Measurements from ENCODE around the gene TGIF2.
"Not testable (repeated sequence)": the region's sequence is repeated elsewhere in the genome, so short reads cannot be mapped to it uniquely, and the experiment has no call there.

TGIF2 gene

DNA sequence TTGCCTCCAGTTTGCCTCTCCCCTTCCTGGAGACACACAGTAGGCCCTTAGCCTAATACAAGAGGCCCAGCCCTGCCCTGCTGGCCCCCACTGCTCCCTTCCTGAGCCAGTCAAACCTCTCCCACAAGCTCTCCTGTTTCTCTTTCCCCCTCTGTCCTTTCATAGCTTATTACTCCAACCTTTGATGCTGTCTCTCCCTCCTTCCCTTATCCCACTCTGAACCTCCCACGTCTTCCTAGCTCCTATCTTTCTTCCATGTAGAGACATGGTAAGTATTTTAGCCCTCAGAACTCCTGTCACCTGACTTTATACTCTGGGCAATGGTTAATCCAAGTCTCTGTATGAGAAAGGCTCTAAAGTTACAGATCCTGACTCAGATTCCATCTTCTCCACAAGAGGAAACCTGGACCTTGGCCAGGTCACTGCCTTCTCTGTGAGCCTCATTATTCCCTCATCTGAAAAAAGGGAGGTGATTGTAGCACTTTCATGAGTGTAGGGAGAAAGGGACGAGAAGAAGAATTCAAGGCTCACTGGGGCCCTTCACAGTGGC lies 6.7 kb downstream of the TGIF2 start:
- DNase-seq: no peak

DNA sequence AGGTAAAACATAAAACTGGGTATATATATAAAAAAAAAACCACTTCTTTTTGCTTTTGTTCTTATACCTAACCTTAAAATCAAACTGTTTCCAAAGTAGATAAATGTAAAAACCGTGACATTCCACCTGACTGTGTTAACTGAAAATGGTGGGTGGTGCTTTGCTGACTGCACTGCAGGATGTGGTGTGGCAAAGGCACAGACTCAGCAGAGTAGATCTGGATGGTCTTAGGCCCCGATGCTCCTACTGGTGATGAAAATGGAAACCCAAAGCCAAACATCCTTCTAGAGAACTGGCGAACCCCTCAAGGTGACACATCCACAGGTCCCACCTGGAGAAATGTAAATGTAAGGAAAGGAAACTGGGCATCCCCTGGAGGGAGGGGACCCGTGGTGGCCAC lies 8.9 kb downstream of the TGIF2 start:
- DNase-seq: no peak

DNA sequence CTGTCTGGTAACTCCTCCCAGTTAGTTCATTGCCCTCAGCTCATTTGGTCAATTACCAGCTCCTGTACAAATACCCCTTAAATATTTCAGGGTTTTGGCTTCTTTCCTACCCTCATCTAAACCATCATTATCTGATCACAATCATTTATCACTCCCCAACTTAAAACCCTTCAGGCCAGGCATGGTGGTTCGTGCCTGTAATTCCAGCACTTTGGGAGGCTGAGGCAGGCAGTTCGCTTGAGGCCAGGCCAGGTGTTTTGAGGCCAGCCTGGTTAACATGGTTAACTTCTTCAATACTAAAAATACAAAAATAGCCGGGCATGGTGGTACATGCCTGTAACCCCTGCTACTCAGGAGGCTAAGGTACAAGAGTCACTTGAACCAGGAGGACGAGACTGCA lies 9.4 kb downstream of the TGIF2 start:
- no peak for DNase-seq

DNA sequence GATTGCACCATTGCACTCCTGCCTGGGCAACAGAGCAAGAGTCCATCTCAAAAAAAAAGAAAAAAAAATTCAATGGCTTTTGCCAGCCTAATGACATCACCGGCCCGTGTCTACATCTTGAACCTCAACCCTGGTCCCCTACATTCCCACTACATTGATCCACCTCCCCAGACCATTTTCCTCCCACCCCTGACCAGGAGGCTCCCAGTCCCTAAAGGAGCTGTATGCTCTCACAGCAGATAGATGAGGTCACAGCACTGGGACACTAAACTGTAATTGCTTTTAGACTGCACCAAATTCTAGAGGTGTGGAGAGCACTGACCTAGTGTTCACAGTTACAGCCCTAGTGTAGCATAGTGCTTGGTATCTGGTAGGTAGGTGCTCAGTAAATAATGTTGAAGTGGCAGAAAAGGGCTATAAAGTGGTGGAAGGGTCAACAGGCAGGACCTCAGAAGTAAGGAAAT lies 10.7 kb downstream of the TGIF2 start:
- no peak for DNase-seq

DNA sequence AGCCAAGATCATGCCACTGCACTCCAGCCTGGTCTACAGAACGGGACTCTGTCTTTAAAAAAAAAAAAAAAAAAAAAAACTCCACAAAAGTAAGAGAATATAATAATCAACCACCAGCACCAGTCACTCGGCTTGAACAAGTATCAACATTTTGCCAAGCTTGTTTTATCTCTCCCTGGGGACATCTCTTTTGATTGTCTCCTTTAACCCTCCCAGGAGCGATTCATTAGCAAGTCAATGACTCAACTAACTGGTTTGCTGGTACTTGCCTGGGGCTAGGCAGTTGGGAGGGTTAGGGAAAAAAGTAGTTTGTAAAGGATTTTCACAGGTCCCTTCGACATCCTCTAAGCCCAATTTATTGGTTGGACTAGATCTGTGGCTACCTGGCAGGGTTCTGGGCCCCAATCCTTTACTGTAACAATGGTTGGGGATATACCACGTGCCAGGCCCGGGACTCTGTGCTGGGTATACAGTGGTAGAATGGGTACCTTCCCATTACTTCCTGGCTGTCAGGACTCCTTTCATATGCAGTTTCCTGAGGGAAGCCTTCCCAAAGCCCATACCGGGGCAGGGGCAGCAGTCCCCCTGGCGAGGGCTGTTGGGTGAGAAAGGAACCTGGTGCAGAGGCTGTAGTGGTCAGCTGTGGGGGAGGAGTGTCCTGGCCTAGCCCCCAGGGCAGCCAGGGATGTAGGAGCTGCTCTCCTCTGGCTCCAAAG lies 12.2 kb downstream of the TGIF2 start:
- no peak for DNase-seq

- DNase-seq: no peak
These were observed 14.1 kb downstream of the TGIF2 start for GRCh38 chr20:36587388-36588070.

DNA sequence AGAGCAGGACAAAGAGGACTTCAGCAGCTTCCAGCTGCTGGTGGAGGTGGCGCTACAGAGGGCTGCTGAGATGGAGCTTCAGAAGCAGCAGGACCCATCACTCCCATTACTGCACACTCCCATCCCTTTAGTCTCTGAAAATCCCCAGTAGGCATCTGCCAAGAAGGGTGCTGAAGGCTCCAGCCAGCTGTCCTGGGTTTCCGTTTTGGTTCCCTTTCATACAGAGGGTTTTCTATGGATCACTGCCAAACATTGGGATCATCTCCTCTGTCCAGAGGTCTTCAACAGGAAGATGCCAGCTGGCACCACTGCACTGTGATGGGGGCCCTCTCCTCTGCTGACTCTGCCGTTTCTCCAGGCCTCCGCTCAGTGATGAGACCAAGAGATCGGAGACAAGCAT lies 17.9 kb downstream of the TGIF2 start:
- DNase-seq: no peak

- peak; percentile 49 for DNase-seq
These were observed 18.7 kb downstream of the TGIF2 start for GRCh38 chr20:36591854-36592641.

DNA sequence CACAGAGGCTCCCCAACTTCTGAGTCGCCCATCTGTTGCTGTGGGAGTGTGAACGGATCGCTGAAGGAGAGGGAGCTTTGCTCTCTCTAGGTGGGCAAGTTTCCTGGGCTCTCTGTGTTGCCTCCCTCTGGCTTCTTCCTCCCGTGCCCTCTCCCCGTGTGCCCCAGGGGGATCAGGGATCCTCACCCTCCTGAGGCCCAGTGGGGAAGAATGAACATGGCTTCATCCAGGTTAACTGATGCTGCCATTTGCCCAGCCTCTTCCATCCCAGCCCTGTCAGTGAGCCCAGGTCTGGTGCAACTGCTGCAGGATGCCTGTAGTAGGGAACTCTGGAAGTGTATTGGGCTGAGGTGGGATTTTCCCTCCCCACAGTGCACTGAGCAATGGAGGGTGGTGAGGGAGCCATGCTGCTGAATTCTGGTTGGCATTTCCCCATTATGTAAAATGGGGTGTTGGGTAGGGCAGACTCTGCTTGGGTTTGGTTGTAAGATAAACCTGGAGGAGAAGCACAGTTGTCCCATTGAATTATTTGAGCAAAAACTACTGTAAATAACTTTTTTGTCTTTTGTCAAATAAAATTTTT lies 20.0 kb downstream of the TGIF2 start:
- DNase-seq: no peak

- no peak for DNase-seq
These were observed 26.5 kb downstream of the TGIF2 start for GRCh38 chr20:36599912-36600345.

DNA sequence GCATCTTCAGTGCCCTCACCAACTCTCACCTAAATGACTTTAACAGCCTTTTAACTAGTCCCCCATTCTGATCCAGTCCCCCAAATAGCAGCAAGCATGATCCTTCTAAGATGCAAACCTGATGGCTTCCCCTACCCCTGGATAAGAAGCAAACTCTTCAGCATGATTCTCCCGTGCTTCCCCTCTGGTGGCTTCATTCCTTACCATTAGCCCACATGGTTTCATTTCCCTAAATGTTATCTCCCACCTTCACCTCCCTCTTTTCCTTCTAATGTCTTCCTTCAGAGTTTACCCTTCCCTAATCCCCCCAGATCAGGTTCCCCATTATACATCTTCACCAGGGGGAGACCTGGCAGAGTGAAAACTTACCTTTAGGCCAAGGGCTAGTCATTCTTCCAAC lies 28.1 kb downstream of the TGIF2 start:
- DNase-seq: no peak

DNA sequence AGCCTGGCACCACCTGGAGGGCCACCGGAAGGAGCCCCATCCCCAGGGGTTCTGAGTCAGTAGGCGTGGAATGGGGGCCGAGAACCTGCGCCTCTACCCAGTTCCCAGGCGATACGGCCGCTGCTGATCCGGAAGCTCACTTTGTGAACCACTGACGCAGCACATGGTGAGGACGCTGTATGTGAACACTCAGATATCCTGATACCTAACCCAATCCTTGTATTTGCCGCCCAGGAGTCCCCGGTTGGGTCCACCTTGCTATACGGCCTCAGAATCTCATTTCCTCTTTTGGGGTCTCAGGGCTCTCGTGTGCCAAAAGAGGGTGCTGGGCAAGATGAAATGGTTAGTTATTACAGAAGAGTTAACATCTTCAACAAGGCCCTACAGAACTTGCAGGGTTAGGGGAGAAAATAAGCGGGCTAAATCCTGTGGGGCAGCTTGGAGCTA lies 31.6 kb downstream of the TGIF2 start:
- DNase-seq: peak; percentile 40

DNA sequence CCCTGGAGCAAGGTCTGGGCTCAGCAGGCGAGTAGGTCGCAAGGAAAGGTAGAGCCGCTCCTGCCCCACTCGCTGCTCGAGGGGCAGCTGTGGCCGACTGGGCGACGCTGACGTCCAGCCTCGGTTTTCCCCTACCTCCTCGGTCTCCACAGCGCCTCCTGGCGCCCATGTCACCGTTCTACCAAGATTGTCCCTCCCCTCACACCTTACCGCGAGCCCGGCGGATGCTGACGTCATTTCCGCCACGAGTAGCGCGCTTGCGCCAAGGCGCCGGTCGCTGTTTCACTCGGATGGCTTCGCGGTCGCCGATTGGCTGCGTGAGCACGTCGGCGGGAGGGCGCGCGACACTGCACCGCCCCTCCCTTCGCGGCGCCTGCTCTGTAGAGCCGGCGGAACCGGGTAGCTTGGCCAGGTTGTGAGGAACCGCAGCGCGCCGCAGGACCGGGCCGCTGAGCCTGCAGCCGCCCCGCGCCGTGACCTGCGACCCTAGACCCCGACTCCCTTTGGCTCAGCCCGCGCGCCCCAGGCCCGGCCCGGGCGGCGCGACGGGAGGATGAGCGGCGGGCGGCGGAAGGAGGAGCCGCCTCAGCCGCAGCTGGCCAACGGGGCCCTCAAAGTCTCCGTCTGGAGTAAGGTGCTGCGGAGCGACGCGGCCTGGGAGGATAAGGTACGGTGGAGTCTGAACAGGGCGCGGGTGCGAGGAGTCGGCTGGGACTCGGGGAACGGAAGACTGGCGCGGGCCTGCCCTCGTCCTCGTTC lies 32.2 kb downstream of the TGIF2 start, which contains the start of gene RAB5IF:
Gene RAB5IF, plus strand, starts transcription at position 381 of the 759 bp plus-strand sequence. Its CDS starts 173 bp downstream, at position 554.
- peak; percentile 98 for DNase-seq

DNA sequence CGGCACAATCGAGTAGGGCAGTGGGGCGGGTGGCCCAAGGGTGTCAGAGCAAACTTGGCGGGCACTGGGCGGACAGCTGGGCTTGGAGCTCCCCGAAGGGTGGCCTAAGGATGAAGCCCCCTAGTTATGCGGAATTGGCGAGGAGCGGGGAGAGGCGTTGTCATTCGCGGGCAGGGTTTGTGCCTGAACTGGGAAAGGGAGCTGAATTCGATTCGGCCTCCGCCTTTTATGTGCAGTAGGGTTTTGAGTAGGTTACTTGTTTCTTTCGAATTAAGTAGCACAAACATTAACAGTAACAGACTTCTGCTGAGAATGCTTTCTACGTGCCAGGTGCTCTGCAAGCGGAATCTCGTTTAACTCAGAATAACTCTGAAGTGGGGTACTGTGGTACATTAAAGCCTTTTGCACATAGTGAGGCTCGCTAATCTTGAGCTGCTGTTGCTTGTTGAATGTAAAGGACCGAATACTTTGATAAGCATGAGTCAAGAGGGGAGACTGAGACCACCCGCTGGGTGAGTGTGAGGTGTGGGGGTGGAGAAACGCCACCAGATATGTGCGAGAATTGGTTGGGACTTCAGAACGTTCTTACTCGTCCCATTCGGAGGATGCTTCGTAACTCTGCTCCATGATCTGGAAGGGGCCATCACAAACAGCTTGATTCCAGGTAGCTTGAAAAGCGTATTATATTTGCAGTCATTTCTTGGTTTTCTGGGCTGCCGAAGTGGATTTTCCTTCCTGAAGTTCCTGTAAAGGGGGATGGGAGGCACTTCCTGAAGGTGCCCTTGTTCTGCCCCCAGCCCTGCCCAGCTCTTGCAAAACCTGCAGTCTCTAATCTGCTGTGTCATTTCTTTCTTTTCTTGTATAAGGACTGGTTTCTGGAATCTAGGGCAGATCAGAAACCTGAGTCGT lies 33.0 kb downstream of the TGIF2 start:
- no peak for DNase-seq

- DNase-seq: no peak
These were observed 34.4 kb downstream of the TGIF2 start for GRCh38 chr20:36607586-36608387.

- DNase-seq: not testable (repeated sequence)
These were observed 35.0 kb downstream of the TGIF2 start for GRCh38 chr20:36608388-36608728.

DNA sequence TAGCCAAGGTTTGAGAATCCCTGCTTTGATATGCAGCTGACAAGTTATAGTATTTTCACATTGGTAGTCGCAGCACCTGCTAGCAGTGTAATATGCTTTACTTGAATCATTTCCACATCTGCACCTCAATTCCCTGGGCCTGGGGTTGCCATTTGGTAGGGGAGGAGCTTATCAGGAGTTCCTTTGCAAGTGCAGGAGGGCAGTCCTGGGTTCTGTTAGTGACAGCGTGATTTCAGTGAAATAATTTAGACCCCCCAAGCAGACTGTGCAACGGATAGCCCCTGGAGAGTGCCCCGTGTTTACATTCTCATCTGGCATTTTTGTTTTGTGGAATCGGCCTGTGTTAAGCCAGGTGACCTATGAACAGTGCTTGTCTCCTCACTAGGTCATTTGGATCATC lies 38.2 kb downstream of the TGIF2 start:
- no peak for DNase-seq

DNA sequence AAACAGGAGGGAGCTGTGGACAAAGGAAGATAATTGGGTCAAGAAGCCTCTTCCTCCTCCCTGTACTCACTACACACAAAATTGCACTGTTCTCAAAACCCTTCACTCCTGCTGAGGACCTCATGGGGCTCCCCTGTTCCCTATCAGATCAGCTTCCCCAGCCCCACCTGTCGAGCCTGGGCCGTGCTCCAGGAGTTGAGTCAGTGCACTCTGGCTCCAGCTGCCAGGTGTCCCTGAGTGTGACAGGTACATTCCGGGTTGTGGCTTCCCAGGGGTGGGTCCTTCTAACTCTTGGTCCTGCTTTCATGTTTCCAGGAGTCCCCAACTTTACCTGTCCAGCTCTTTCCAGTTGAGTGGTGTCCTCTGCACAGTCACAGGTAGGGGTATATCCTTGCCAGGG lies 40.6 kb downstream of the TGIF2 start:
- DNase-seq: no peak

DNA sequence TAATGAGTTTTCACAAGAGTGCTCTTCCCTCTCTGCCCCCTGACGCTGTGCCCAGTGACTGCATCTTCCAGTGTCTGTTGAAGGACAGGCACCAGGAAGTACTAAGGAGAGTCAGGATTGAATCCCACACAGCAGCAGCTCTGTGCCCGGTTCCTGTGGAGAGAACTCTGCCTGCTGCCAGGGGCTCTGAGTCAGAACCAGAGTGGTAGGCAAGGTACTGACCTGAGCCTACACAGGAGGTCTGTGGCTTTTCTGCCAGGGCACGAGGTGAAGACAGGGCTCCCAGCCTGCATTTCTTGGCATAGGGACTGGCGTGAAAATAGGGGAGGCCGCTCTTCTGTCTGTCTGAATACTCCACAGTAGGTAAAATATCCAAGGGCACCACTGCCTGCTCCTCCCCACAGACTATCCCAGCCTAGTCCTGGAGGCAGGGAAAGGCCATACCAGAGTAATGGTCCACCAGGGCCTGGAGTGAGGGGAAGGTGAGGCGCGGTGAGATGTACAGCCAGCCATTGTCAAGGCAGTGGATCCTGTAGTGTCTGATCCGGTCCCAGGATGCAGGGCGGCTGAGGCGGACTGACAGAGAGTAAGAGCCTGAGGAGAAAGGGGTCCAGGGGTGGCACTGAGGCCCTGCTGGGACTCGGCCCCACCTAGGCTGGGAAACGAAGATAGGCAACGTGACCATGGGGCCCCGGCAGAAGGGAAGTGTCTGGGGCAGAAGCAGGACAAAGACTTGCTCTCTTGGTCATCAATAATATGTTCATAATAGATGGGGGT lies 41.6 kb downstream of the TGIF2 start:
- no peak for DNase-seq
